Measurements from ENCODE around the gene CHRNB1.

CHRNB1 gene

GRCh38 chr17:7428557-7428956 lies 16.3 kb upstream of the CHRNB1 start, which contains the start of gene SPEM3:
SPEM3 (plus strand) TSS chr17:7428857; CDS start chr17:7428903, 46 bp downstream.
- no peak for DNase-seq (ENCODE audit: low read depth)
- no peak for TF ChIP-seq CTCF (IDR thresholded peaks at IDR 0.05; ENCODE audit: control insufficient read depth, extremely low read depth, insufficient read depth)
- H3K4me3 ChIP-seq (ENCODE audit: low read depth, low read length): no peak within 1 kb of the TSS

- TF ChIP-seq CTCF (IDR thresholded peaks at IDR 0.05; ENCODE audit: control insufficient read depth, extremely low read depth, insufficient read depth): no peak
- H3K4me3 ChIP-seq (ENCODE audit: low read depth, low read length): no peak overlapping the region
- DNase-seq (ENCODE audit: low read depth): no peak
Measured at GRCh38 chr17:7429722-7430121, 15.1 kb upstream of the CHRNB1 start.

GRCh38 chr17:7431231-7431630 lies 13.6 kb upstream of the CHRNB1 start:
- no peak for TF ChIP-seq CTCF (IDR thresholded peaks at IDR 0.05; ENCODE audit: control insufficient read depth, extremely low read depth, insufficient read depth)
- DNase-seq (ENCODE audit: low read depth): no peak
- H3K4me3 ChIP-seq (ENCODE audit: low read depth, low read length): no peak overlapping the region

- DNase-seq (ENCODE audit: low read depth): no peak
- no peak for TF ChIP-seq CTCF (IDR thresholded peaks at IDR 0.05; ENCODE audit: control insufficient read depth, extremely low read depth, insufficient read depth)
- no peak overlapping the region for H3K4me3 ChIP-seq (ENCODE audit: low read depth, low read length)
Measured at GRCh38 chr17:7432296-7432695, 12.6 kb upstream of the CHRNB1 start.

- H3K4me3 ChIP-seq (ENCODE audit: low read depth, low read length): peak overlapping the region; percentile 60
- TF ChIP-seq CTCF (IDR thresholded peaks at IDR 0.05; ENCODE audit: control insufficient read depth, extremely low read depth, insufficient read depth): no peak
- DNase-seq (ENCODE audit: low read depth): no peak
Measured at GRCh38 chr17:7435676-7436555, 8.9 kb upstream of the CHRNB1 start.

GRCh38 chr17:7436556-7437368 lies 8.1 kb upstream of the CHRNB1 start:
- peak overlapping the region; percentile 60 for H3K4me3 ChIP-seq (ENCODE audit: low read depth, low read length)
- peak; percentile 41 for DNase-seq (ENCODE audit: low read depth)
- TF ChIP-seq CTCF (IDR thresholded peaks at IDR 0.05; ENCODE audit: control insufficient read depth, extremely low read depth, insufficient read depth): peak; percentile 81

All from LNCaP clone FGC (cell line).